K562 (cell line): ENCODE measurements around the gene VPS11. TPM values are rescaled to one million over a fixed set of nuclear protein-coding genes. Genes with fewer than 3 reads are reported as not detected.

Experiments used
- ATAC-seq: fragments of 200-7000 bp; cut with Tn5 transposase; 3 replicates; pipeline ENCODE4 v1.9.1; 2020; ENCODE audit warnings: moderate library complexity
- BruUV-seq: library from RNA; stranded (reverse); fragments of 400-500 nt; replicated peaks from 2 replicates; lab custom pipeline; 2021; lab: Mats Ljungman, UMichigan
- CTCF ChIA-PET: fragments of 300-600 bp; formaldehyde crosslinking; extraction: SDS; loops from one replicate; lab custom pipeline; 2021; ENCODE audit warnings: low intra/inter-chr PET ratio; lab: Yijun Ruan, JAX
- POLR2A ChIA-PET: fragments of 300-600, 350-650 bp; sonication (Branson Sonifier 250); formaldehyde crosslinking; extraction: SDS; loops from one replicate; lab custom pipeline; 2021; ENCODE audit warnings: antibody characterized with exemption, inconsistent platforms; lab: Yijun Ruan, JAX
- DNase-seq, 4 experiments: peaks; one replicate each; pipeline versions ENCODE4 v3.0.0 to v3.0.0-alpha.2; 2011 to 2018; ENCODE audit warnings: low spot score in 3 of 4, mixed read lengths in 3 of 4; ENCODE audit errors: extremely low read depth in 1 of 4
- FAIRE-seq: peaks from 2 replicates; lab custom pipeline; 2011; peaks lifted over from hg19 to GRCh38; lab: Jason Lieb, UNC
- H2AFZ ChIP-seq: 2 replicates; pipeline ENCODE4 v1.6.0; 2011; ENCODE audit warnings: low read depth, low read length, control low read depth, inconsistent platforms
- H3K27ac ChIP-seq: fragments of 200-600 bp; 3 replicates; pipeline ENCODE4 v1.8.0; 2011; ENCODE audit warnings: low read depth, mild to moderate bottlenecking, control low read depth, inconsistent platforms, low read length, moderate library complexity, mixed read lengths; ENCODE audit errors: extremely low read depth
- H3K27me3 ChIP-seq, 2 experiments: fragments of 300-600 bp in 1 of 2; 2 replicates in 1 of 2; 3 replicates in 1 of 2; pipeline versions ENCODE4 v1.6.0 to v1.8.0; 2011; ENCODE audit warnings: inconsistent platforms in 2 of 2, low read length in 2 of 2, mild to moderate bottlenecking in 1 of 2, mixed read lengths in 1 of 2, moderate library complexity in 1 of 2; ENCODE audit not compliant: control insufficient read depth in 2 of 2, insufficient read depth in 2 of 2
- H3K36me3 ChIP-seq: fragments of 300-600 bp; 3 replicates; pipeline ENCODE4 v1.8.0; 2011; ENCODE audit warnings: mild to moderate bottlenecking, low read length, inconsistent platforms; ENCODE audit not compliant: control insufficient read depth, insufficient read depth
- H3K4me1 ChIP-seq, 2 experiments: fragments of 200-600 bp in 1 of 2; replicated peaks in 1 of 2; 2 replicates in 1 of 2; 3 replicates in 1 of 2; pipeline versions ENCODE4 v1.5.1 to v1.8.0; 2011; ENCODE audit warnings: inconsistent platforms in 2 of 2, low read length in 2 of 2, mild to moderate bottlenecking in 1 of 2, mixed read lengths in 1 of 2, moderate library complexity in 1 of 2; ENCODE audit not compliant: control insufficient read depth in 2 of 2, insufficient read depth in 2 of 2
- H3K4me2 ChIP-seq: 2 replicates; pipeline ENCODE4 v1.6.1; 2011; ENCODE audit warnings: low read length, control low read depth, inconsistent platforms, mixed read lengths; ENCODE audit not compliant: insufficient read depth
- H3K4me3 ChIP-seq: fragments of 200-600 bp; sonication (generic), shearing (Covaris generic); 2 replicates; pipeline ENCODE4 v1.5.1; 2016; ENCODE audit warnings: control low read depth, inconsistent platforms
- H3K79me2 ChIP-seq: fragments of 200-600 bp; 3 replicates; pipeline ENCODE4 v1.8.0; 2011; ENCODE audit warnings: low read length, inconsistent platforms; ENCODE audit not compliant: control insufficient read depth, insufficient read depth
- H3K9ac ChIP-seq, 2 experiments: 2 replicates each; pipeline versions ENCODE4 v1.6.0 to v1.6.1; 2011; ENCODE audit warnings: low read depth in 2 of 2, low read length in 2 of 2, control low read depth in 1 of 2, inconsistent platforms in 1 of 2, mild to moderate bottlenecking in 1 of 2, mixed read lengths in 1 of 2; ENCODE audit not compliant: insufficient read depth in 1 of 2
- H3K9me1 ChIP-seq: one replicate; pipeline ENCODE4 v1.6.0; 2011; ENCODE audit warnings: inconsistent platforms, mild to moderate bottlenecking, low read length, moderate library complexity; ENCODE audit not compliant: control insufficient read depth, insufficient read depth
- H3K9me3 ChIP-seq: replicated peaks from 2 replicates; pipeline ENCODE4 v1.5.1; 2011; ENCODE audit warnings: low read depth, low read length, inconsistent platforms; ENCODE audit not compliant: control insufficient read depth, insufficient read depth
- H4K20me1 ChIP-seq: replicated peaks from 2 replicates; pipeline ENCODE4 v1.6.1; 2011; ENCODE audit warnings: low read length, inconsistent platforms, mixed read lengths; ENCODE audit not compliant: control insufficient read depth, insufficient read depth
- CBFB ChIP-seq: sonication (generic); formaldehyde crosslinking; IDR thresholded peaks from 2 replicates; pipeline ENCODE4 v1.4.0; 2020; ENCODE audit warnings: mild to moderate bottlenecking, missing genetic modification reagents
- SAFB2 ChIP-seq: fragments of 200-400 bp; formaldehyde crosslinking; IDR thresholded peaks from 2 replicates; pipeline ENCODE4 v1.6.1; 2018; ENCODE audit warnings: borderline replicate concordance, low read length, low read depth, moderate library complexity; ENCODE audit not compliant: severe bottlenecking
- U2AF2 ChIP-seq: fragments of 200-400 bp; formaldehyde crosslinking; optimal IDR thresholded peaks from 2 replicates; pipeline ENCODE3; 2017; ENCODE audit warnings: low read depth, mild to moderate bottlenecking, low read length
- ZSCAN29 ChIP-seq: fragments of 450-650 bp; IDR thresholded peaks from 2 replicates; pipeline ENCODE4 v1.6.1; 2017
- WGBS: fragments of 100-300 bp; shearing (Covaris generic); methylation state at CpG from one replicate; pipeline ENCODE4 v1.1.6; 2016; ENCODE audit warnings: low coverage, mixed read lengths; ENCODE audit not compliant: insufficient coverage; ENCODE audit errors: missing lambda C conversion rate; 5-methylcytosine and 5-hydroxymethylcytosine counted together
- in situ Hi-C: fragments of 300-500 bp; cut with MboI; formaldehyde crosslinking; loops from 4 replicates; pipeline ENCODE4 v1.15.0; 2018; ENCODE audit warnings: inconsistent platforms, mixed read lengths
- intact Hi-C: fragments of 100-400 bp; cut with micrococcal nuclease; formaldehyde crosslinking; loops from 2 replicates; pipeline ENCODE4 v1.14.2; 2022
- polyA plus RNA-seq, 8 experiments: library from polyadenylated mRNA; depleted of rRNA in 4 of 8; stranded (reverse) in 5 of 8; unstranded in 3 of 8; fragments of >200 nt; fragmentation: Nextera tagmentation in 2 of 8; fragmentation: Illumina TruSeq in 1 of 8; extraction: Ambion mirVana in 2 of 8; extraction: Trizol in 1 of 8; gene quantifications; 2 replicates each; pipeline versions ENCODE4 v1.2.1 to v1.2.3, GENCODE V29; 2011 to 2014; ENCODE audit warnings: inconsistent platforms in 1 of 8, missing spikeins in 1 of 8
- total RNA-seq, 7 experiments: library from RNA; depleted of rRNA in 6 of 7; stranded (reverse); fragments of >200 nt in 6 of 7; fragmentation: Illumina TruSeq in 2 of 7; extraction: Trizol in 2 of 7; gene quantifications; 2 replicates each; pipeline versions ENCODE4 v1.2.1 to v1.2.3, GENCODE V29; 2011 to 2021; ENCODE audit warnings: low replicate concordance in 1 of 7
- TF ChIP-seq, protein P1 (sequence below): sonication (generic); formaldehyde crosslinking; IDR thresholded peaks from 2 replicates; pipeline ENCODE4 v1.8.1; 2023; ENCODE audit warnings: mild to moderate bottlenecking, missing genetic modification reagents
- TF ChIP-seq, protein P2 (sequence below): fragments of 200-800 bp; sonication (Bioruptor generic); IDR thresholded peaks from 2 replicates; pipeline ENCODE4 v1.6.1; 2017; ENCODE audit warnings: missing genetic modification characterization, missing compliant biosample characterization
- TF ChIP-seq, protein P3 (sequence below), 2 experiments: IDR thresholded peaks; 2 replicates each; pipeline ENCODE4 v1.6.1; 2011; ENCODE audit warnings: borderline replicate concordance in 1 of 2, control low read depth in 1 of 2, low read depth in 1 of 2, low read length in 1 of 2, mild to moderate bottlenecking in 1 of 2, mixed read lengths in 1 of 2, moderate library complexity in 1 of 2; ENCODE audit not compliant: insufficient read depth in 1 of 2, insufficient read length in 1 of 2, poor library complexity in 1 of 2, severe bottlenecking in 1 of 2; ENCODE audit errors: extremely low read depth in 1 of 2
- TF ChIP-seq, protein P4 (sequence below), 2 experiments: IDR thresholded peaks; 2 replicates each; pipeline ENCODE4 v1.6.1; 2012; ENCODE audit warnings: improper control_type of control experiment in 2 of 2, low read depth in 2 of 2, low read length in 2 of 2, borderline replicate concordance in 1 of 2

VPS11 gene
- total and polyA plus RNA-seq, 9 of the 15 experiments (the other 6 are each of a cell fraction or from before 2014, with no cell fraction given) = 14.1 to 35.5 (median 27.5) TPM

DNA sequence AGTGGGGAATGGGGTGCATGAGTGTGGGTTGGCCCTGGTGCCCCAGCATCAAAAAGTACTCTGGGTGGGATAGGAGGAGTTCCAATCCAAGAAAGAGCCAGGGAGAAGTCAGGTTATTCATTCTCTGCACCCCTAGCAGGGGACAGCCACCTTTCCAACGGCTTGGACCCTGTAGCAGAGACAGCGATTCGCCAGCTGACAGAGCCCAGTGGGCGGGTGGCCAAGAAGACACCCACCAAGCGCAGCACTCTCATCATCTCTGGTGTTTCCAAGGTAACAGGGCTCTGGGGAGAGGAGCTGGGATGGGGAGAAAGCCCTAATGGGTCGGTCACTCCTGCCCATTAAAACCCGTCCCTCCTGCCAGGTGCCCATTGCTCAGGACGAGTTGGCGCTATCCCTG lies 46.1 kb downstream of the VPS11 start (continued):
- TF ChIP-seq, protein P1, sequence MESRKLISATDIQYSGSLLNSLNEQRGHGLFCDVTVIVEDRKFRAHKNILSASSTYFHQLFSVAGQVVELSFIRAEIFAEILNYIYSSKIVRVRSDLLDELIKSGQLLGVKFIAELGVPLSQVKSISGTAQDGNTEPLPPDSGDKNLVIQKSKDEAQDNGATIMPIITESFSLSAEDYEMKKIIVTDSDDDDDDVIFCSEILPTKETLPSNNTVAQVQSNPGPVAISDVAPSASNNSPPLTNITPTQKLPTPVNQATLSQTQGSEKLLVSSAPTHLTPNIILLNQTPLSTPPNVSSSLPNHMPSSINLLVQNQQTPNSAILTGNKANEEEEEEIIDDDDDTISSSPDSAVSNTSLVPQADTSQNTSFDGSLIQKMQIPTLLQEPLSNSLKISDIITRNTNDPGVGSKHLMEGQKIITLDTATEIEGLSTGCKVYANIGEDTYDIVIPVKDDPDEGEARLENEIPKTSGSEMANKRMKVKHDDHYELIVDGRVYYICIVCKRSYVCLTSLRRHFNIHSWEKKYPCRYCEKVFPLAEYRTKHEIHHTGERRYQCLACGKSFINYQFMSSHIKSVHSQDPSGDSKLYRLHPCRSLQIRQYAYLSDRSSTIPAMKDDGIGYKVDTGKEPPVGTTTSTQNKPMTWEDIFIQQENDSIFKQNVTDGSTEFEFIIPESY (CRISPR knock-in tag) = no peak

DNA sequence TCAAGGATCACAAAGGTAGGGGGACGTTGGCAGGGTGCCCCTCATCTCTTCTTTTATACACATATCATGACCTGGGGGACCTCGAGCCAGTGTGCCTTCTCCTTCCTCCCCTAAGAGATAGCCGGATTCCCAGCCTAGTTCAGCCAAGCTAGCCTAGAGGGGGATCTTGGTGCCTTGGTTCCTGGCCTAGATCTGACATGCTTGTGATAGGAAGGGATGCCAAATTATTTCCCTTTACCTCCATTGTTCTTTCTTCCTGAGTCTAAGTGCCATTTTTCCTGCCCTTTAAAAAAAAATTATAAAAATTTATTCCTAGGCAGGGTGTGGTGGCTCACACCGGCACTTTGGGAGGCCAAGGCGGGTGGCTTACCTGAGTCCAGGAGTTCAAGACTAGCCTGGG lies 46.7 kb downstream of the VPS11 start:
- no peak overlapping the region for H2AFZ ChIP-seq
- H3K9ac ChIP-seq = no peak overlapping the region
- TF ChIP-seq, protein P2, sequence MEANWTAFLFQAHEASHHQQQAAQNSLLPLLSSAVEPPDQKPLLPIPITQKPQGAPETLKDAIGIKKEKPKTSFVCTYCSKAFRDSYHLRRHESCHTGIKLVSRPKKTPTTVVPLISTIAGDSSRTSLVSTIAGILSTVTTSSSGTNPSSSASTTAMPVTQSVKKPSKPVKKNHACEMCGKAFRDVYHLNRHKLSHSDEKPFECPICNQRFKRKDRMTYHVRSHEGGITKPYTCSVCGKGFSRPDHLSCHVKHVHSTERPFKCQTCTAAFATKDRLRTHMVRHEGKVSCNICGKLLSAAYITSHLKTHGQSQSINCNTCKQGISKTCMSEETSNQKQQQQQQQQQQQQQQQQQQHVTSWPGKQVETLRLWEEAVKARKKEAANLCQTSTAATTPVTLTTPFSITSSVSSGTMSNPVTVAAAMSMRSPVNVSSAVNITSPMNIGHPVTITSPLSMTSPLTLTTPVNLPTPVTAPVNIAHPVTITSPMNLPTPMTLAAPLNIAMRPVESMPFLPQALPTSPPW (CRISPR knock-in tag) = no peak
- TF ChIP-seq, protein P3, sequence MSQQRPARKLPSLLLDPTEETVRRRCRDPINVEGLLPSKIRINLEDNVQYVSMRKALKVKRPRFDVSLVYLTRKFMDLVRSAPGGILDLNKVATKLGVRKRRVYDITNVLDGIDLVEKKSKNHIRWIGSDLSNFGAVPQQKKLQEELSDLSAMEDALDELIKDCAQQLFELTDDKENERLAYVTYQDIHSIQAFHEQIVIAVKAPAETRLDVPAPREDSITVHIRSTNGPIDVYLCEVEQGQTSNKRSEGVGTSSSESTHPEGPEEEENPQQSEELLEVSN (IDR thresholded peaks at IDR 0.05; ENCODE audit: borderline replicate concordance in 1 of 2, extremely low read depth in 1 of 2, insufficient read depth in 1 of 2, insufficient read length in 1 of 2, low read depth in 1 of 2, low read length in 1 of 2, poor library complexity in 1 of 2, severe bottlenecking in 1 of 2) = no peak
- TF ChIP-seq ZSCAN29 = no peak
- no peak for TF ChIP-seq U2AF2
- TF ChIP-seq CBFB (CRISPR knock-in tag) = no peak
- TF ChIP-seq, protein P4, sequence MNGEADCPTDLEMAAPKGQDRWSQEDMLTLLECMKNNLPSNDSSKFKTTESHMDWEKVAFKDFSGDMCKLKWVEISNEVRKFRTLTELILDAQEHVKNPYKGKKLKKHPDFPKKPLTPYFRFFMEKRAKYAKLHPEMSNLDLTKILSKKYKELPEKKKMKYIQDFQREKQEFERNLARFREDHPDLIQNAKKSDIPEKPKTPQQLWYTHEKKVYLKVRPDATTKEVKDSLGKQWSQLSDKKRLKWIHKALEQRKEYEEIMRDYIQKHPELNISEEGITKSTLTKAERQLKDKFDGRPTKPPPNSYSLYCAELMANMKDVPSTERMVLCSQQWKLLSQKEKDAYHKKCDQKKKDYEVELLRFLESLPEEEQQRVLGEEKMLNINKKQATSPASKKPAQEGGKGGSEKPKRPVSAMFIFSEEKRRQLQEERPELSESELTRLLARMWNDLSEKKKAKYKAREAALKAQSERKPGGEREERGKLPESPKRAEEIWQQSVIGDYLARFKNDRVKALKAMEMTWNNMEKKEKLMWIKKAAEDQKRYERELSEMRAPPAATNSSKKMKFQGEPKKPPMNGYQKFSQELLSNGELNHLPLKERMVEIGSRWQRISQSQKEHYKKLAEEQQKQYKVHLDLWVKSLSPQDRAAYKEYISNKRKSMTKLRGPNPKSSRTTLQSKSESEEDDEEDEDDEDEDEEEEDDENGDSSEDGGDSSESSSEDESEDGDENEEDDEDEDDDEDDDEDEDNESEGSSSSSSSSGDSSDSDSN (IDR thresholded peaks at IDR 0.05; ENCODE audit: borderline replicate concordance in 1 of 2, low read depth in 2 of 2, low read length in 2 of 2) = no peak
- no peak for TF ChIP-seq SAFB2
- peaks cover 91% of the 10 kb centered on the region for H3K36me3 ChIP-seq
- no peak overlapping the region for H3K4me3 ChIP-seq
- H3K4me1 ChIP-seq = peaks cover 12 to 13% of the 10 kb centered on the region in 2 experiments
- no peak overlapping the region for H3K27ac ChIP-seq
- H3K27me3 ChIP-seq = no peaks in the 10 kb centered on the region
- FAIRE-seq (no peak), ATAC-seq (no peak), DNase-seq (no peak)
- in situ Hi-C loops = no loop called here
- no peak overlapping the region for H3K4me2 ChIP-seq
- H3K9me3 ChIP-seq = no peaks in the 10 kb centered on the region
- intact Hi-C loops = no loop called here
- 90% methylated on average over 5 of the region's 5 CpGs for WGBS
- H3K79me2 ChIP-seq = peaks cover 12% of the 10 kb centered on the region
- H4K20me1 ChIP-seq = peaks cover 12% of the 10 kb centered on the region; the same call in 1 of the 2 replicates
- BruUV-seq = no TSS peak
- ChIA-PET CTCF (no interaction called here), POLR2A (interaction anchor here (0.6 to 2.6 kb wide), 4 partner anchors 20 to 208 kb away, joined by 3 to 8 read pairs (median 3); partner anchors contain the start of gene VPS11)
- H3K9me1 ChIP-seq = no peaks in the 10 kb centered on the region
